ENCODE results near the gene RAB5IF.
A peak's percentile ranks its signal among the peaks of the same experiment; 100 is the strongest.

The RAB5IF gene

DNA sequence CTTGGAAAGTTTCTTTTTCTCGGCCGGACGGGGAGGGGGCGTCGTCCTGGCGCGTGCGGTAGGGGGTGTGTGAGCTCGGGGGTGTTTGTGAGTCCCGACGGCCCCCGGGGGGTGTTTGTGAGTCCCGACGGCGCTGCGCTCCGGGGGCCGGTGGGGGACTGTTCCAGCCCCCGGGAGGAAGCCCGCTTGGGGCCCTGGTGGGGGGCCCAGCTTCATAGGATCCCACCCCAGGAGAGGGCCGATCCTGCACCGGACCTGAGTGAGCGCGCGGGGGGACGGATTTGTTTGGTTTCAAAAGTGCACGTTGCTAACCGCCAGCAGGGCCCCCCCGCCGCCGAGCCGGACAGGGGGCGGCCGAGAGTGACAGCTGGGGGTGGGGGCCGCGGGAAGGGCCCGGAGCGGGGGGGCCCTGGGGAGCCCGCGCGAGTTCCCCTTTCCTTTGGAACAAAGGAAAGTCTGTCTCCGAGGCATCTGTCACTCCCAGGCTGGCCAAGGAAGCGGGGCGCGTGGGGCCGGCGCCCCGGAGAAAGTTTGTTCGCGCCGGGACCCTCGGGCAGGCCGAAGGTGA lies 31.7 kb upstream of the RAB5IF start:
- H3K4me1 ChIP-seq (ENCODE audit: control insufficient read depth, insufficient read depth, low read length), result peaks cover 26% of the 10 kb centered on the region
- H3K27me3 ChIP-seq (ENCODE audit: control insufficient read depth in 1 of 2, insufficient read depth in 2 of 2, low read length in 2 of 2), result no peaks in the 10 kb centered on the region
- H3K9ac ChIP-seq (ENCODE audit: low read length in 2 of 2), result peak overlapping the region; percentile 71 to 86
- H3K27ac ChIP-seq (ENCODE audit: low read length), result peak overlapping the region; percentile 85
- peak overlapping the region; percentile 60 to 78 for H3K4me3 ChIP-seq (ENCODE audit: low read length in 2 of 2)
- H3K36me3 ChIP-seq (ENCODE audit: control insufficient read depth in 2 of 2, insufficient read depth in 2 of 2, low read length in 2 of 2), result peaks cover 0 to 2% of the 10 kb centered on the region in 2 donors
- H3K9me3 ChIP-seq (ENCODE audit: control insufficient read depth in 2 of 2, low read length in 2 of 2), result no peaks in the 10 kb centered on the region

GRCh38 chr20:36574366-36575135 lies 31.0 kb upstream of the RAB5IF start:
- Histone ChIP-seq H3K27me3 (ENCODE audit: control insufficient read depth in 1 of 2, insufficient read depth in 2 of 2, low read length in 2 of 2) (no peaks in the 10 kb centered on the region), H3K9me3 (ENCODE audit: control insufficient read depth in 2 of 2, low read length in 2 of 2) (no peaks in the 10 kb centered on the region), H3K4me3 (ENCODE audit: low read length in 2 of 2) (peak overlapping the region; percentile 60 to 78), H3K9ac (ENCODE audit: low read length in 2 of 2) (peak overlapping the region; percentile 42 to 86), H3K27ac (ENCODE audit: low read length) (peak overlapping the region; percentile 55), H3K4me1 (ENCODE audit: control insufficient read depth, insufficient read depth, low read length) (peaks cover 26% of the 10 kb centered on the region), H3K36me3 (ENCODE audit: control insufficient read depth in 2 of 2, insufficient read depth in 2 of 2, low read length in 2 of 2) (peaks cover 1 to 5% of the 10 kb centered on the region in 2 donors)

DNA sequence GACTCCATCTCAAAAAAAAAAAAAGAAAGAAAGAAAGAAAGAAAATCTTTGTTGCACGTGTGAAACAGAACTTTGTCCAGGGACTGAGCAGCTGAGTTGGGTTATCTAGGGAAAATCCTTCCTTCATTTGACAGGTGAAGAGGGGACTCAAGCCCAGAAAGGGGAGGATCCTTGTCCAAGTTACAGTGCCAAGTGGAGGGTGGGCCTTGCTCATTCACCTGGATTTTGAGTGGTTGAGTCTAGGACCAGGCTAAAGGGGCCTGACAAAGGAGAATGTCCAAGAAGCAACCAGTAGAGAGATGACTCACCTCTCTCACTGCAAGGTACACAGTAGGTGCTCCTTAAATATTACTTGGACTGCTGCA lies 29.5 kb upstream of the RAB5IF start:
- Histone ChIP-seq H3K9ac (ENCODE audit: low read length in 2 of 2) (no peak overlapping the region), H3K9me3 (ENCODE audit: control insufficient read depth in 2 of 2, low read length in 2 of 2) (no peaks in the 10 kb centered on the region), H3K27ac (ENCODE audit: low read length) (no peak overlapping the region), H3K4me1 (ENCODE audit: control insufficient read depth, insufficient read depth, low read length) (peaks cover 26% of the 10 kb centered on the region), H3K36me3 (ENCODE audit: control insufficient read depth in 2 of 2, insufficient read depth in 2 of 2, low read length in 2 of 2) (peaks cover 11 to 16% of the 10 kb centered on the region in 2 donors), H3K27me3 (ENCODE audit: control insufficient read depth in 1 of 2, insufficient read depth in 2 of 2, low read length in 2 of 2) (no peaks in the 10 kb centered on the region), H3K4me3 (ENCODE audit: low read length in 2 of 2) (no peak overlapping the region)

- Histone ChIP-seq H3K9ac (ENCODE audit: low read length in 2 of 2) (no peak overlapping the region), H3K9me3 (ENCODE audit: control insufficient read depth in 2 of 2, low read length in 2 of 2) (no peaks in the 10 kb centered on the region), H3K36me3 (ENCODE audit: control insufficient read depth in 2 of 2, insufficient read depth in 2 of 2, low read length in 2 of 2) (peaks cover 13 to 29% of the 10 kb centered on the region in 2 donors), H3K27ac (ENCODE audit: low read length) (no peak overlapping the region), H3K27me3 (ENCODE audit: control insufficient read depth in 1 of 2, insufficient read depth in 2 of 2, low read length in 2 of 2) (no peaks in the 10 kb centered on the region), H3K4me1 (ENCODE audit: control insufficient read depth, insufficient read depth, low read length) (peaks cover 18% of the 10 kb centered on the region), H3K4me3 (ENCODE audit: low read length in 2 of 2) (no peak overlapping the region)
Measured at GRCh38 chr20:36578356-36579041, 27.1 kb upstream of the RAB5IF start.

- peaks cover 16 to 31% of the 10 kb centered on the region in 2 donors for H3K36me3 ChIP-seq (ENCODE audit: control insufficient read depth in 2 of 2, insufficient read depth in 2 of 2, low read length in 2 of 2)
- peaks cover 11% of the 10 kb centered on the region for H3K4me1 ChIP-seq (ENCODE audit: control insufficient read depth, insufficient read depth, low read length)
- no peak overlapping the region for H3K27ac ChIP-seq (ENCODE audit: low read length)
- no peak overlapping the region for H3K4me3 ChIP-seq (ENCODE audit: low read length in 2 of 2)
- no peaks in the 10 kb centered on the region for H3K9me3 ChIP-seq (ENCODE audit: control insufficient read depth in 2 of 2, low read length in 2 of 2)
- H3K9ac ChIP-seq (ENCODE audit: low read length in 2 of 2), result no peak overlapping the region
- no peaks in the 10 kb centered on the region for H3K27me3 ChIP-seq (ENCODE audit: control insufficient read depth in 1 of 2, insufficient read depth in 2 of 2, low read length in 2 of 2)
Measured at GRCh38 chr20:36579996-36580545, 25.5 kb upstream of the RAB5IF start.

DNA sequence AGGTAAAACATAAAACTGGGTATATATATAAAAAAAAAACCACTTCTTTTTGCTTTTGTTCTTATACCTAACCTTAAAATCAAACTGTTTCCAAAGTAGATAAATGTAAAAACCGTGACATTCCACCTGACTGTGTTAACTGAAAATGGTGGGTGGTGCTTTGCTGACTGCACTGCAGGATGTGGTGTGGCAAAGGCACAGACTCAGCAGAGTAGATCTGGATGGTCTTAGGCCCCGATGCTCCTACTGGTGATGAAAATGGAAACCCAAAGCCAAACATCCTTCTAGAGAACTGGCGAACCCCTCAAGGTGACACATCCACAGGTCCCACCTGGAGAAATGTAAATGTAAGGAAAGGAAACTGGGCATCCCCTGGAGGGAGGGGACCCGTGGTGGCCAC lies 23.3 kb upstream of the RAB5IF start:
- peaks cover 16 to 33% of the 10 kb centered on the region in 2 donors for H3K36me3 ChIP-seq (ENCODE audit: control insufficient read depth in 2 of 2, insufficient read depth in 2 of 2, low read length in 2 of 2)
- no peaks in the 10 kb centered on the region for H3K4me1 ChIP-seq (ENCODE audit: control insufficient read depth, insufficient read depth, low read length)

GRCh38 chr20:36582821-36583220 lies 22.8 kb upstream of the RAB5IF start:
- Histone ChIP-seq H3K27ac (ENCODE audit: low read length) (no peak overlapping the region), H3K36me3 (ENCODE audit: control insufficient read depth in 2 of 2, insufficient read depth in 2 of 2, low read length in 2 of 2) (peaks cover 16 to 33% of the 10 kb centered on the region in 2 donors), H3K27me3 (ENCODE audit: control insufficient read depth in 1 of 2, insufficient read depth in 2 of 2, low read length in 2 of 2) (no peaks in the 10 kb centered on the region), H3K9ac (ENCODE audit: low read length in 2 of 2) (no peak overlapping the region), H3K4me1 (ENCODE audit: control insufficient read depth, insufficient read depth, low read length) (no peaks in the 10 kb centered on the region), H3K9me3 (ENCODE audit: control insufficient read depth in 2 of 2, low read length in 2 of 2) (no peaks in the 10 kb centered on the region), H3K4me3 (ENCODE audit: low read length in 2 of 2) (no peak overlapping the region)

More for the DNA sequence above, 23.3 kb upstream of the RAB5IF start:
- Histone ChIP-seq H3K27ac (ENCODE audit: low read length) (no peak overlapping the region), H3K9ac (ENCODE audit: low read length in 2 of 2) (no peak overlapping the region), H3K27me3 (ENCODE audit: control insufficient read depth in 1 of 2, insufficient read depth in 2 of 2, low read length in 2 of 2) (no peaks in the 10 kb centered on the region), H3K9me3 (ENCODE audit: control insufficient read depth in 2 of 2, low read length in 2 of 2) (no peaks in the 10 kb centered on the region), H3K4me3 (ENCODE audit: low read length in 2 of 2) (no peak overlapping the region)

GRCh38 chr20:36584018-36584481 lies 21.5 kb upstream of the RAB5IF start:
- Histone ChIP-seq H3K36me3 (ENCODE audit: control insufficient read depth in 2 of 2, insufficient read depth in 2 of 2, low read length in 2 of 2) (peaks cover 16 to 33% of the 10 kb centered on the region in 2 donors), H3K4me1 (ENCODE audit: control insufficient read depth, insufficient read depth, low read length) (no peaks in the 10 kb centered on the region), H3K9me3 (ENCODE audit: control insufficient read depth in 2 of 2, low read length in 2 of 2) (no peaks in the 10 kb centered on the region), H3K27ac (ENCODE audit: low read length) (no peak overlapping the region), H3K9ac (ENCODE audit: low read length in 2 of 2) (no peak overlapping the region), H3K27me3 (ENCODE audit: control insufficient read depth in 1 of 2, insufficient read depth in 2 of 2, low read length in 2 of 2) (no peaks in the 10 kb centered on the region), H3K4me3 (ENCODE audit: low read length in 2 of 2) (no peak overlapping the region)

DNA sequence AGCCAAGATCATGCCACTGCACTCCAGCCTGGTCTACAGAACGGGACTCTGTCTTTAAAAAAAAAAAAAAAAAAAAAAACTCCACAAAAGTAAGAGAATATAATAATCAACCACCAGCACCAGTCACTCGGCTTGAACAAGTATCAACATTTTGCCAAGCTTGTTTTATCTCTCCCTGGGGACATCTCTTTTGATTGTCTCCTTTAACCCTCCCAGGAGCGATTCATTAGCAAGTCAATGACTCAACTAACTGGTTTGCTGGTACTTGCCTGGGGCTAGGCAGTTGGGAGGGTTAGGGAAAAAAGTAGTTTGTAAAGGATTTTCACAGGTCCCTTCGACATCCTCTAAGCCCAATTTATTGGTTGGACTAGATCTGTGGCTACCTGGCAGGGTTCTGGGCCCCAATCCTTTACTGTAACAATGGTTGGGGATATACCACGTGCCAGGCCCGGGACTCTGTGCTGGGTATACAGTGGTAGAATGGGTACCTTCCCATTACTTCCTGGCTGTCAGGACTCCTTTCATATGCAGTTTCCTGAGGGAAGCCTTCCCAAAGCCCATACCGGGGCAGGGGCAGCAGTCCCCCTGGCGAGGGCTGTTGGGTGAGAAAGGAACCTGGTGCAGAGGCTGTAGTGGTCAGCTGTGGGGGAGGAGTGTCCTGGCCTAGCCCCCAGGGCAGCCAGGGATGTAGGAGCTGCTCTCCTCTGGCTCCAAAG lies 20.0 kb upstream of the RAB5IF start:
- Histone ChIP-seq H3K27ac (ENCODE audit: low read length) (no peak overlapping the region), H3K9me3 (ENCODE audit: control insufficient read depth in 2 of 2, low read length in 2 of 2) (no peaks in the 10 kb centered on the region), H3K36me3 (ENCODE audit: control insufficient read depth in 2 of 2, insufficient read depth in 2 of 2, low read length in 2 of 2) (peaks cover 7 to 21% of the 10 kb centered on the region in 2 donors), H3K27me3 (ENCODE audit: control insufficient read depth in 1 of 2, insufficient read depth in 2 of 2, low read length in 2 of 2) (no peaks in the 10 kb centered on the region), H3K9ac (ENCODE audit: low read length in 2 of 2) (no peak overlapping the region), H3K4me1 (ENCODE audit: control insufficient read depth, insufficient read depth, low read length) (no peaks in the 10 kb centered on the region), H3K4me3 (ENCODE audit: low read length in 2 of 2) (no peak overlapping the region)

DNA sequence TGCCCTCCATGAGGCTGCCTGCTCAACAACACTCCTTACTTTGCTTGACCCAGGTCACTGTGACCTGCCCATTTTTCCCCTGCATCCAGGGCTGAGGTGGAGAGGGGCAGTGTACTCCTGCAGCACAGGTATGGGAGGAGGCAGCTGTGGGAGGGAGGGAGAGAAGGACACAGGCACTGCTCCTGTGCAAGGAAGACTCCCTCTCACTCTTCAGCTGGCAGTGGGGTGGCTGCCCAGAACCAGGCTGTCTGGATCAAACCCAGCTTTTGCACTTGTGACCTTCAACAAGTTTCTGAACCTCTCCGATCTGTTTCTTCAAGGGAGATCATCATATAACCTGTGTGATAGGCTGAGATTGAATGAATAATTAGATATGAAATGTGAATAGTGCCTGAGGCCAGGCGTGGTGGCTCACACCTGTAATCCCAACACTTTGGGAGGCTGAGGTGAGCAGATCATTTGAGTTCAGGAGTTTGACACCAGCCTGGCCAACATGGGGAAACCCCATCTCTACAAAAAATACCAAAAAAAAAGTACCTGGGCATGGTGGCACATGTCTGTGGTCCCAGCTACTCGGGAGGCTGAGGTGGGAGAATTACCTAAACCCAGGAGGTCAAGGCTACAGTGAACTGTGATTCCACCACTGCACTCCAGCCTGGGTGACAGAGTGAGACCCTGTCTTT lies 18.1 kb upstream of the RAB5IF start:
- Histone ChIP-seq H3K27ac (ENCODE audit: low read length) (no peak overlapping the region), H3K4me1 (ENCODE audit: control insufficient read depth, insufficient read depth, low read length) (no peaks in the 10 kb centered on the region), H3K27me3 (ENCODE audit: control insufficient read depth in 1 of 2, insufficient read depth in 2 of 2, low read length in 2 of 2) (no peaks in the 10 kb centered on the region), H3K9ac (ENCODE audit: low read length in 2 of 2) (no peak overlapping the region), H3K9me3 (ENCODE audit: control insufficient read depth in 2 of 2, low read length in 2 of 2) (no peaks in the 10 kb centered on the region), H3K4me3 (ENCODE audit: low read length in 2 of 2) (no peak overlapping the region), H3K36me3 (ENCODE audit: control insufficient read depth in 2 of 2, insufficient read depth in 2 of 2, low read length in 2 of 2) (peaks cover 3 to 14% of the 10 kb centered on the region in 2 donors)
